HepG2 (cell line): ENCODE data around the gene IQCE. TPM values are rescaled to one million over a fixed set of nuclear protein-coding genes. Genes with fewer than 3 reads are reported as not detected.
A peak's percentile ranks its signal among the peaks of the same experiment; 100 is the strongest.

ENCODE experiments used
- FOSL1 ChIP-seq: sonication (generic); formaldehyde crosslinking; IDR thresholded peaks from 2 replicates; pipeline ENCODE4 v1.9.0; 2021; ENCODE audit warnings: missing genetic modification reagents, borderline replicate concordance
- HCFC1 ChIP-seq: fragments of 150-350 bp; IDR thresholded peaks from 2 replicates; pipeline ENCODE4 v1.6.1; 2014; ENCODE audit warnings: low read depth, low read length
- JUNB ChIP-seq: sonication (generic); formaldehyde crosslinking; IDR thresholded peaks from 2 replicates; pipeline ENCODE4 v1.8.0; 2022; ENCODE audit warnings: missing genetic modification reagents, mild to moderate bottlenecking, borderline replicate concordance
- MEIS1 ChIP-seq: sonication (generic); formaldehyde crosslinking; IDR thresholded peaks from 2 replicates; pipeline ENCODE4 v1.9.0; 2021; ENCODE audit warnings: mild to moderate bottlenecking, missing genetic modification reagents, moderate library complexity, borderline replicate concordance
- NAIF1 ChIP-seq: sonication (generic); formaldehyde crosslinking; IDR thresholded peaks from 2 replicates; pipeline ENCODE4 v1.5.0; 2020; ENCODE audit warnings: mild to moderate bottlenecking, missing genetic modification reagents, borderline replicate concordance
- NFKB2 ChIP-seq: sonication (generic); formaldehyde crosslinking; IDR thresholded peaks from 2 replicates; pipeline ENCODE4 v1.4.0; 2020; ENCODE audit warnings: missing genetic modification reagents, borderline replicate concordance
- NFYC ChIP-seq: IDR thresholded peaks from 2 replicates; pipeline ENCODE4 v1.6.1; 2016; ENCODE audit warnings: missing genetic modification reagents, missing compliant biosample characterization
- POLR2AphosphoS5 ChIP-seq: IDR thresholded peaks from 2 replicates; pipeline ENCODE4 v1.6.1; 2012; ENCODE audit warnings: low read depth, low read length
- SP140L ChIP-seq: sonication (generic); formaldehyde crosslinking; IDR thresholded peaks from 2 replicates; pipeline ENCODE4 v1.4.0; 2020; ENCODE audit warnings: missing genetic modification reagents, borderline replicate concordance
- TAF1 ChIP-seq: sonication (generic); formaldehyde crosslinking; IDR thresholded peaks from 2 replicates; pipeline ENCODE4 v1.4.0; 2020; ENCODE audit warnings: missing genetic modification reagents
- ZNF264 ChIP-seq: sonication (generic); formaldehyde crosslinking; IDR thresholded peaks from 2 replicates; pipeline ENCODE4 v1.4.0; 2020; ENCODE audit warnings: missing genetic modification reagents
- ZNF780A ChIP-seq: sonication (generic); formaldehyde crosslinking; IDR thresholded peaks from 2 replicates; pipeline ENCODE4 v1.8.0; 2022; ENCODE audit warnings: mild to moderate bottlenecking, missing genetic modification reagents, moderate library complexity
- polyA plus RNA-seq, 8 experiments: library from polyadenylated mRNA; depleted of rRNA in 3 of 8; stranded (reverse) in 7 of 8; unstranded in 1 of 8; fragments of >200 nt; fragmentation: Illumina TruSeq in 4 of 8; extraction: Trizol in 4 of 8; gene quantifications; 2 replicates each; pipeline versions ENCODE4 v1.2.1 to v1.2.3, GENCODE V29; 2011 to 2016; ENCODE audit warnings: low read depth in 4 of 8, missing spikeins in 1 of 8, mixed read lengths in 1 of 8; ENCODE audit not compliant: insufficient read depth in 1 of 8
- total RNA-seq, 5 experiments: library from RNA; depleted of rRNA; stranded (reverse); fragments of >200 nt; fragmentation: Illumina TruSeq; extraction: Trizol; gene quantifications; 2 replicates each; pipeline ENCODE4 v1.2.3, GENCODE V29; 2016; ENCODE audit warnings: low read depth in 1 of 5
- TF ChIP-seq, protein P1 (sequence below): fragments of 450-650 bp; IDR thresholded peaks from 2 replicates; pipeline ENCODE4 v1.6.1; 2016
- TF ChIP-seq, protein P2 (sequence below): IDR thresholded peaks from 2 replicates; pipeline ENCODE4 v1.6.1; 2016; ENCODE audit warnings: low read depth, control low read depth
- TF ChIP-seq, protein P3 (sequence below), 2 experiments: sonication (generic) in 1 of 2; formaldehyde crosslinking in 1 of 2; IDR thresholded peaks; 2 replicates each; pipeline versions ENCODE4 v1.5.1 to v1.6.1; 2011 to 2020; ENCODE audit warnings: borderline replicate concordance in 1 of 2, low read depth in 1 of 2, low read length in 1 of 2, mild to moderate bottlenecking in 1 of 2, missing genetic modification reagents in 1 of 2, moderate library complexity in 1 of 2
- TF ChIP-seq, protein P4 (sequence below): sonication (generic); formaldehyde crosslinking; IDR thresholded peaks from 2 replicates; pipeline ENCODE4 v1.4.0; 2020; ENCODE audit warnings: missing genetic modification reagents

The IQCE gene
- total and polyA plus RNA-seq, 2 of the 13 experiments (the other 11 are each of a cell fraction or from before 2014, with no cell fraction given): 1.5 to 2.5 TPM

DNA sequence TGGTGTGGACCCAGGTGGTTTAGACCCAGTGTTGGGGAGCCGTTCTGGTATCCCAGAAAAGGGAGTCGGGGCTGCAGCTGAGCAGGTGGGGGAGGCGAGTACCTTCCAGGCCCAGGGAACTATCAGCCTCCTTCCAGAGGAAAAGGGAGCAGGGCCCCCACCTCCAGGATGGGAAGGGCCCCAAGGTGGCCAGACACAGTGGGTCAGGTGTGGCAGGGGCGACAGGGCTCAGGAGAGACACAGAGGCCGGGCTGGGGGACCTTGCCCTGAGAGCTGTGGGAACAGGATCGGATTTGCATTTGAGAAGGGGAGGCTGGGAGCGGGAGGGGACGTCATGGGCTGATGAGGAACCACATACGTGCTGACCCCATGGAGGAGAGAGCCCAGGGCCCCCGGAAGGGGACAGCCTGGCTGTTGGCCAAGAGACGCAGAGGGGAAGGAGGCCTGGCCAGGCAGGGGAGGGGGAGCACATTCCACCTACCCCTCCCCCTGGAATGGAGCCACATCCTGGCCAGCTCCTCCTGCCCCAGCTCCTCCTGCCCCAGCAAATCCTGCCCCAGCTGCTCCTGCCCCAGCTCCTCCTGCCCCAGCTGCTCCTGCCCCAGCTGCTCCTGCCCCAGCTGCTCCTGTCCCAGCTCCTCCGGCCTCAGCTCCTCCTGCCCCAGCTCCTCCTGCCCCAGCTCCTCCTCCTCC, 63.3 kb downstream of the IQCE start (continued):
- TF ChIP-seq, protein P1, sequence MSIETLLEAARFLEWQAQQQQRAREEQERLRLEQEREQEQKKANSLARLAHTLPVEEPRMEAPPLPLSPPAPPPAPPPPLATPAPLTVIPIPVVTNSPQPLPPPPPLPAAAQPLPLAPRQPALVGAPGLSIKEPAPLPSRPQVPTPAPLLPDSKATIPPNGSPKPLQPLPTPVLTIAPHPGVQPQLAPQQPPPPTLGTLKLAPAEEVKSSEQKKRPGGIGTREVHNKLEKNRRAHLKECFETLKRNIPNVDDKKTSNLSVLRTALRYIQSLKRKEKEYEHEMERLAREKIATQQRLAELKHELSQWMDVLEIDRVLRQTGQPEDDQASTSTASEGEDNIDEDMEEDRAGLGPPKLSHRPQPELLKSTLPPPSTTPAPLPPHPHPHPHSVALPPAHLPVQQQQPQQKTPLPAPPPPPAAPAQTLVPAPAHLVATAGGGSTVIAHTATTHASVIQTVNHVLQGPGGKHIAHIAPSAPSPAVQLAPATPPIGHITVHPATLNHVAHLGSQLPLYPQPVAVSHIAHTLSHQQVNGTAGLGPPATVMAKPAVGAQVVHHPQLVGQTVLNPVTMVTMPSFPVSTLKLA: no peak
- TF ChIP-seq NFYC (CRISPR knock-in tag) (no peak), NAIF1 (CRISPR knock-in tag) (peak; percentile 52; the same call in 1 of the 2 replicates), NFKB2 (CRISPR knock-in tag) (peak; percentile 45; the same call in 1 of the 2 replicates), ZNF780A (no peak), SP140L (CRISPR knock-in tag) (no peak), MEIS1 (peak; percentile 86), POLR2AphosphoS5 (peak; percentile 76), TAF1 (CRISPR knock-in tag) (peak; percentile 49; the same call in 1 of the 2 replicates), ZNF264 (CRISPR knock-in tag) (peak; percentile 55; the same call in 1 of the 2 replicates), JUNB (CRISPR knock-in tag) (no peak), FOSL1 (CRISPR knock-in tag) (no peak), HCFC1 (peak; percentile 18; the same call in 1 of the 2 replicates)
- TF ChIP-seq, protein P2, sequence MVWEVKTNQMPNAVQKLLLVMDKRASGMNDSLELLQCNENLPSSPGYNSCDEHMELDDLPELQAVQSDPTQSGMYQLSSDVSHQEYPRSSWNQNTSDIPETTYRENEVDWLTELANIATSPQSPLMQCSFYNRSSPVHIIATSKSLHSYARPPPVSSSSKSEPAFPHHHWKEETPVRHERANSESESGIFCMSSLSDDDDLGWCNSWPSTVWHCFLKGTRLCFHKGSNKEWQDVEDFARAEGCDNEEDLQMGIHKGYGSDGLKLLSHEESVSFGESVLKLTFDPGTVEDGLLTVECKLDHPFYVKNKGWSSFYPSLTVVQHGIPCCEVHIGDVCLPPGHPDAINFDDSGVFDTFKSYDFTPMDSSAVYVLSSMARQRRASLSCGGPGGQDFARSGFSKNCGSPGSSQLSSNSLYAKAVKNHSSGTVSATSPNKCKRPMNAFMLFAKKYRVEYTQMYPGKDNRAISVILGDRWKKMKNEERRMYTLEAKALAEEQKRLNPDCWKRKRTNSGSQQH: no peak; the same call in 1 of the 2 replicates
- TF ChIP-seq, protein P3, sequence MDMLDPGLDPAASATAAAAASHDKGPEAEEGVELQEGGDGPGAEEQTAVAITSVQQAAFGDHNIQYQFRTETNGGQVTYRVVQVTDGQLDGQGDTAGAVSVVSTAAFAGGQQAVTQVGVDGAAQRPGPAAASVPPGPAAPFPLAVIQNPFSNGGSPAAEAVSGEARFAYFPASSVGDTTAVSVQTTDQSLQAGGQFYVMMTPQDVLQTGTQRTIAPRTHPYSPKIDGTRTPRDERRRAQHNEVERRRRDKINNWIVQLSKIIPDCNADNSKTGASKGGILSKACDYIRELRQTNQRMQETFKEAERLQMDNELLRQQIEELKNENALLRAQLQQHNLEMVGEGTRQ (IDR thresholded peaks at IDR 0.05; ENCODE audit: low read depth, low read length): no peak
- TF ChIP-seq, protein P3 (CRISPR knock-in tag; IDR thresholded peaks at IDR 0.05; ENCODE audit: borderline replicate concordance): peak; percentile 11; the same call in 1 of the 2 replicates
- TF ChIP-seq, protein P4, sequence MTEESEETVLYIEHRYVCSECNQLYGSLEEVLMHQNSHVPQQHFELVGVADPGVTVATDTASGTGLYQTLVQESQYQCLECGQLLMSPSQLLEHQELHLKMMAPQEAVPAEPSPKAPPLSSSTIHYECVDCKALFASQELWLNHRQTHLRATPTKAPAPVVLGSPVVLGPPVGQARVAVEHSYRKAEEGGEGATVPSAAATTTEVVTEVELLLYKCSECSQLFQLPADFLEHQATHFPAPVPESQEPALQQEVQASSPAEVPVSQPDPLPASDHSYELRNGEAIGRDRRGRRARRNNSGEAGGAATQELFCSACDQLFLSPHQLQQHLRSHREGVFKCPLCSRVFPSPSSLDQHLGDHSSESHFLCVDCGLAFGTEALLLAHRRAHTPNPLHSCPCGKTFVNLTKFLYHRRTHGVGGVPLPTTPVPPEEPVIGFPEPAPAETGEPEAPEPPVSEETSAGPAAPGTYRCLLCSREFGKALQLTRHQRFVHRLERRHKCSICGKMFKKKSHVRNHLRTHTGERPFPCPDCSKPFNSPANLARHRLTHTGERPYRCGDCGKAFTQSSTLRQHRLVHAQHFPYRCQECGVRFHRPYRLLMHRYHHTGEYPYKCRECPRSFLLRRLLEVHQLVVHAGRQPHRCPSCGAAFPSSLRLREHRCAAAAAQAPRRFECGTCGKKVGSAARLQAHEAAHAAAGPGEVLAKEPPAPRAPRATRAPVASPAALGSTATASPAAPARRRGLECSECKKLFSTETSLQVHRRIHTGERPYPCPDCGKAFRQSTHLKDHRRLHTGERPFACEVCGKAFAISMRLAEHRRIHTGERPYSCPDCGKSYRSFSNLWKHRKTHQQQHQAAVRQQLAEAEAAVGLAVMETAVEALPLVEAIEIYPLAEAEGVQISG (CRISPR knock-in tag): peak; percentile 75
